Mucosa of gallbladder (tissue), 1 donor: ENCODE data around the gene TSC1. TPM values are rescaled to one million over a fixed set of nuclear protein-coding genes. Genes with fewer than 3 reads are reported as not detected.
"Not testable (repeated sequence)": the region's sequence is repeated elsewhere in the genome, so short reads cannot be mapped to it uniquely, and the experiment has no call there.

ENCODE experiments used
- DNase-seq: peaks from one replicate; pipeline ENCODE4 v3.0.0-alpha.2; 2020; ENCODE audit warnings: low spot score
- total RNA-seq: library from RNA; stranded (reverse); gene quantifications from one replicate; pipeline ENCODE4 v1.2.1, GENCODE V29; 2021
- donor health status: DM: no; HTN: no; CAD: no.

TSC1 gene
- total RNA-seq, result 54.0 TPM

DNA sequence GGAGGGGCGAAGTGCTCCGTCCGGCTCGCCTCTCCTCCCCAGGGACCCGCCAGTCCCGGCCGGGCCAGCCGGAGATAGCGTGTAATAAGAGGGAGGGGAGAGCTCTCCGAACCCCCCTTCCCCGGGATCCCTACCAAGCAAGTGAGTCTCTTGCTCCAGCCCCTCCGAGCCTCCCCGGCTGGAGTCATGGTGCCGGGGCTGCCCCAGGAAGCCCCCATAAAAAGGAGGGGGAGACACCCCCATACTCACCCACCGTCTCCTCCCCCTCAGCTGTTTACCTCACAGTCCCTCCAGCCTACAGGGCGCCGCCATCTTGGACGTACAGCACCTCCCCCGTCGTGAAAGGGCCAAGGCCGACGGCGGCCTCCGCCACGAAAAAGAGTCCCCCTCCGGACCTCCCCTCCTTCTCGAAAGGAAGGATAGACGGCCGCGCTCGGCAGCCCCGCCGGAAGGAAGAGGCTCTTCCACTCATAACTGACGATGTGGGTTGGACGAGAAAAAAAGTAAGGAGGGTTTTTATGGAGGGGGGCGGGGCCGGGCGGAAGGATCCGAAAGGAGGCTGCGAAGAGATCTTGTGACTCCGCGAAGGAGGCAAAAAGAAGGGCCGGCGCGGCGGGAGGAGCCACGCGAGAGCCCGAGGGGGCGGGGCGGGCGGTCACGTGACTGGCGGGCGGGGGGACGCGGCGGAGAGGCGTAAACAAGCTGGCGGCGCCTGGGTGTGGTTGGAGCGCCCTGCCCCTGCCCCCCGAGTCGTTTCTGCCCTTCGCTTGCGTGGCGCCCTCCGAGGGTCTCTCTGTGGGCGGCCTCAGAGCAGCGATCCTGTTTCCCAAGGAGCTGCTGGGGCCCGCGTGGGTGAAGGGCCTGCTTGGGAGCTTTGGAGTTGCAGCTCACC is at the start of gene TSC1:
TSC1 (minus strand) TSS at position 323 of the 892 bp plus-strand sequence. CDS start 15,744 bp downstream, outside the sequence.
- peak; percentile 97 for DNase-seq

DNA sequence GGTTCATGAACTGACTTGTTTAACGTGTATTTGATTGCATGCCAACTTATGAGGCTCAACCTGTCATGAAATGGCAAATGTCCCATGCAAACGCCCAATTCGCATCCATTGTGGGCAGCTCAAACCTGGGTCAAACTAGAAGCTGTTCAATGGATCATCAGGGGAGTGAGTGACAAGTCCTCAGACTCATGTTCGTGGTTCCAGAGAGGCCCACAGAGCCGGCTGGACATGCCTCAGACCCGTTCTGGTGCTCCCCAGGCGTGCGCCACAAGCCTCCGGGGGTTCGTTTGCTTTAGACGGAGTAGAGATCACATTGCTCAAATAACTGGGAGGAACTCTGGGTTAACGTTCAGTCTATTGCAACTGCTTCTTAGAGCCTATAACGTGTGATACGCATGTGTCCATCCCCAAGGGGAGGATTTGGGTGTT is 49.1 kb upstream of the TSC1 start:
- DNase-seq, result no peak

DNA sequence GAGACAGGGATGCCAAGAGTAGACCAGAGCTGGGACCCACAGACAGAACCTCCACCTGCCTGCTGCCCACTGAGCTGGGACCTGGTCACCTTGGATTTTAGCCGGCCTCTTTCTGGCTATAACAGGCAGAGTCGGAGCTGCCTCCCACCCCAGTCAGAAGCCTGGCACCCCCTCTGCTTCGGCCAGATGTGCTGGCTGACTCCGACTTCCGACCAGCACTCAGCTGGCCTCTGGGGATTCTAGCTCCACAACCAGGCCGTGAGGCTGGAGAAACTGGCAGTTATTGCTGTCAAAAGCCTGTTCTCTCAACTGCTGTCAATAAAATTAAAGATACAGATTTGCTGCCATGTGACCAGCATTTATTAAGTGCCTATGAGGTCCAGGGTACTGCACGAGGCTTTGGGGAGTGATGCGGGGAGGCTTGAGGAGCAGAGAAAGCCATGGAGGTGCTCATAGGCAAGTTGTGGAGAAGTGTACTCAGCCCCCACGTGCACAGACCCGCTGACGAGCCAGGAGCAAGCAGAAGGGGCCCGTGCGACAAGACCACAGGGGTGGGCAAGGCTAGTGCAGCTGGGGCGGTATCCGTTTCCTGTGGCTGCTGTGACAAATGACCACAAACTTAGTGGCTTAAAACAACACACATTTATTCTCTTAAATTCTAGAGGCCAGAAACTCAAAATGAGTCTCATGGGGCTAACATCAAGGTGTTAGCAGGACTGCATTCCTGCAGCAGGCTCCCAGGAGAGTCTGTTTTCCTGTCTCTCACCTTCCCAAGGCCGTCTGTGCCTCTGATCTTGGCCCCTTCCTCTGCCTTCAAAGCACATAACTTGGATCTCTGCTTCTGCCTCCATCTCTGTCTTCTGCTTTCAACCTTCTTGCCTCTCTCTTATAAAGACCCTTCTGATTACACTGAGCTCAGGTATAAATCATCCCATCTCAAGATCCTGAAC is 47.2 kb upstream of the TSC1 start:
- DNase-seq, result no peak

GRCh38 chr9:132990781-132991180 is 46.4 kb upstream of the TSC1 start:
- DNase-seq, result no peak

GRCh38 chr9:132989998-132990557 is 45.7 kb upstream of the TSC1 start:
- not testable (repeated sequence) for DNase-seq

DNA sequence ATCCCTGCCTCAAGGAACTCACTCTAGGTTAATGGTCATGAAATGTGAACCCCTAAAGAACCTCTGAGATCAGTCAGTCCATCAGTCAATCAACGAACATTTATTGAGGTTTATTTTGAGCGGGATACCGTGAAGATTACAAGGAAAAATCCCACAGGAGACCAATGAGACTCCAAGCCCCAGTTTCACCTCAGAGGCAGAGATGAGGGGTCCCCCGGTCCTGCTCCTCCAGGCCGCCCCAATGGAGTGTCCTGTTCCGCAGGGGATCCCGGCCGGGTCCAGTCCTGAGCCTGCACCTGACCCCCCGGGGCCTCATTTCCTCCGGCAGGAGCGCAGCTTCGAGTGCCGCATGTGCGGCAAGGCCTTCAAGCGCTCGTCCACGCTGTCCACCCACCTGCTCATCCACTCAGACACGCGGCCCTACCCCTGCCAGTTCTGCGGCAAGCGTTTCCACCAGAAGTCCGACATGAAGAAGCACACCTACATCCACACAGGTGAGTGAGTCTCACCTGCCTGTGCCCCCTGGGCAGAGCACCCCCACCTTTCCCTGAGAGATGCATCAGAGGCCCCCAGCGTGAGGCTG is 45.1 kb upstream of the TSC1 start:
- DNase-seq, result no peak

- DNase-seq, result no peak
Observed at GRCh38 chr9:132989014-132989310, 44.5 kb upstream of the TSC1 start.

GRCh38 chr9:132988244-132989013 is 44.0 kb upstream of the TSC1 start:
- no peak for DNase-seq

DNA sequence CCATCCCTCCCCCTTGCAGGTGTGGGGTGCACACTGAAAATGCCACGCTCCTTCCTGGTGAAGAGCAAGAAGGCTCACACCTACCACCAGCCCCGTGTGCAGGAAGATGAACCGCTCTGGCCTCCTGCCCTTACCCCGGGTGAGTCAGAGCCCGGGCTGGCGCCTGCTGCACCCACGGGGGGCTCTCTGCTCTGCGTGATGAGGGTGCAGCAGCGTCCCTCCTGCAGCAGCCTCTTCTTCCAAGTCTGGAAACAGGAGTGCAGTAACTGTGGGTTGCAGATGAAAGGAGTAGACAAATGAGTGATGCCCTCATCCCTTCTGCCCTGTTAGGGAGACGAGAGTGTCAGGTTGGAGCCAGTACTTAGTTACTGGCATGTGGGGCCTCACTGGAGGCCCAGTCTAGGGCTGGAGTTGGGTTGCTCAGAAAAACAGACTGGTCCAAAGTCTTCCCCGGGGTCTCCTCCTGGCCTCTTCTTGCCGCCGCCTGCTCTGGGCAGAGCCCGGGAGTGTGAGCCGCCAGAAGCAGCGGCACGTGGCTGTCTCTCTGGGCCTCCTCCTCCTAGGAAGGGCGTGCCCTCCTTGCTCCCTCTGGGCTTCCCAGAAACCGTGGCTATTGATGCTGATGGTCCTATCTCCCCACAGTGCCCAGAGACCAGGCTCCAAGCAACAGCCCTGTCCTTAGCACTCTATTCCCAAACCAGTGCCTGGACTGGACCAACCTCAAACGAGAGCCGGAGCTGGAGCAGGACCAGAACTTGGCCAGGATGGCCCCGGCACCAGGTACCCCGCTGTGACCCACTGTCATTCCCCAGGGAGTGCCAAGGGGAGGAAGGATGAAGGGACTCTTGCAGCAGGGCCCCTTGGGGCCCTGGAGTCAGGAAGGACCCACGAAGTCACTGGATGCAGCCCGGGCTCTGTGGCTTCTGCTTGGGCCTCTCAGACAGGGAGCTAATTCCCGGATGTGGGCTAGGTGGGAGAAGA is 42.5 kb upstream of the TSC1 start:
- no peak for DNase-seq

DNA sequence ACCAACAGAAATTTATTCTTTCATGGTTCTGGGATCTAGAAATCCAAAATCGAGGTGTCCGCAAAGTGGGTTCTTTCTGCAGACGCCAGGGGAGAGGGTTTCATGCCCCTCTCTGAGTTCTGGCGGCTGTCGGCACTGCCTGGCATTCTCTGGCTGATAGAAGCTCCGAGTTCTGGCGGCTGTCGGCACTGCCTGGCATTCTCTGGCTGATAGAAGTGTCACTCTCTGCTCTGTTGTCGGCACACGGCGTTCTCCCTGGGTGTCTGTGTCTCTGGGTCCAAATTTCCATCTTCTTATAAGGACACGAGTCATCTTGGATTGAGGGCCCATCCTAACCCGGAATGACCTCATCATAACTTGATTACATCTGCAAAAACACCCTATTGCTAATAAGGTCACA is 41.7 kb upstream of the TSC1 start:
- DNase-seq, result no peak

- DNase-seq, result no peak
Observed at GRCh38 chr9:132985489-132985888, 41.1 kb upstream of the TSC1 start.

- no peak for DNase-seq
Observed at GRCh38 chr9:132985071-132985350, 40.6 kb upstream of the TSC1 start.

GRCh38 chr9:132984202-132985070 is 40.0 kb upstream of the TSC1 start:
- no peak for DNase-seq

GRCh38 chr9:132983491-132984201 is 39.2 kb upstream of the TSC1 start:
- DNase-seq, result no peak

DNA sequence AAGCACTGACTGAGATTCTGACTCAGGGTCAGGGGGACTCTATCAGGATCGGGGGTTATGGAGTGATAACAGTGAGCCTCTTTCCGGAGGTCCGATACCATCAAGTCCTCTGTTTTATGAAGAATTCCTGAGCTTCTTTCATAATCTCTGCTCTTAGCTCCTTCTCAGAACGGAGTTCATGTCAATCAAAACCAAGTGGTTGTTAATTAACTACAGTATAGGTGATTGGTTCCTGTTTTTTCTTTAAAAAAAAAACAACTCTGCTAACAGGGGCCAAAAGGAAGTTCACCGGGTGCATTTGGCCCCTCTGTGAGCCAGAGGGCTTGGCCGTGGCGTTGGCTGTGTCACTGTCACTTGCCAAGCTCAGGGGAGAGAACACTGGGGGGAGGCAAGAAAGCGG is 38.0 kb upstream of the TSC1 start:
- DNase-seq, result no peak

DNA sequence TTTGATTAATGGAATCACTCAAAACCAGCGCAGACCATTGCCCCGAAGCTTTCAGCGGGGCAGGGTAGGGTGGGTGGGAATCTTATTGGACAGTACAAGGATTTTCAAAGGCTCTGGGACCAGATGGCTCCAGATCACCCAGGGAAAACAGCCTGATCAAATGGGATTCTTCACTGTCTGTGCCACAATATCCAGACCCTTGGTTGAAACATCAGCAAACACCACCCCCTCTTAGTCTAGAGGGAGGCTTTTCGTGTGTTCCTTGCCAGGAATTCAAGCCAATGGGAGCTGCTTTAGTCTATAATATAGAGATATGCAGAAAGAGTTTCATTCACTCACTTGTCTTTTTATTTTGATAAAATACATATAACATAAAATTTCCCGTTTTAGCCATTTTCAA is 35.7 kb upstream of the TSC1 start:
- DNase-seq, result no peak

DNA sequence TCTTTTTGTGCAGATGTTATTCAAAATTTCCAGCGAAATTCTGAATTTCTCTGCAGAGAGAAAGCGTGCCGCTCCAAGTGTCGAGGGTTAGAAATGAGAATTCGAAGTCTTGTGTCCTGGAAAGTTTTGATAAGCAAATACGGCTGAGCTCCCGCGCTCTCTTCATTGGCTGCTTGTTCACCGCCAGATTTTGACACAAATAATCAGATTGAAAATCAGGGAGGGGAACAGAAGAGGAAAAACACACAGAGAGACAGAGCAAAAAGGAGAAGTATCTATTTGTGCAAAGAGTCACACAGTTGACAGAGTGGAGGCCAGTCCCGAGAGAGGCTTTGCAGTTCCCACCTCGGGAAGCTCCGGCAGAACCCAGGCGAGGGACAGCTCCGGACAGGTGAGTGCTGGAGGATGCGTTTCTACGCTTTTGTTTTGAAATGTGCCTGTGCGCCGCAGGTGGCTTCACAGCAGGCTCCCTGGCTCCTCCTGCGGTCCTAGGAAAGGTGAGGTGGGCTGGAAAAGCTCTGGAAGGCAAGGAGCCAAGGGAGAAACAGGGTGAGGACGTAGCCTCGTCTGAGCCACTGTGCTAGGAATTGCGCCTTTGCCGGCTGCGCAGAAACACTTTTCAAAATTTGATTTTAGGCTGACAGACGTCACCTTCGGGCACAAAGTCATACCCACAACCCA is 34.2 kb upstream of the TSC1 start, which contains the start of gene GFI1B:
GFI1B (plus strand) TSS at position 244 of the 681 bp plus-strand sequence. CDS start 7,985 bp downstream, outside the sequence.
- no peak for DNase-seq

GRCh38 chr9:132978112-132978450 is 33.7 kb upstream of the TSC1 start:
- DNase-seq, result no peak
